Stimulated activated CD4-positive, alpha-beta T cell treated with anti-CD3 and anti-CD28 coated beads, Interleukin-4, amount 100 ng/mL, for 24 hours (primary cell): Measurements from ENCODE around the gene GLMP.
A peak's percentile ranks its signal among the peaks of the same experiment; 100 is the strongest.
"Not testable (repeated sequence)": the region's sequence is repeated elsewhere in the genome, so short reads cannot be mapped to it uniquely, and the experiment has no call there.

Experiments
- DNase-seq: peaks from one replicate; pipeline ENCODE4 v3.0.0-alpha.2; 2020

The GLMP gene, protein sequence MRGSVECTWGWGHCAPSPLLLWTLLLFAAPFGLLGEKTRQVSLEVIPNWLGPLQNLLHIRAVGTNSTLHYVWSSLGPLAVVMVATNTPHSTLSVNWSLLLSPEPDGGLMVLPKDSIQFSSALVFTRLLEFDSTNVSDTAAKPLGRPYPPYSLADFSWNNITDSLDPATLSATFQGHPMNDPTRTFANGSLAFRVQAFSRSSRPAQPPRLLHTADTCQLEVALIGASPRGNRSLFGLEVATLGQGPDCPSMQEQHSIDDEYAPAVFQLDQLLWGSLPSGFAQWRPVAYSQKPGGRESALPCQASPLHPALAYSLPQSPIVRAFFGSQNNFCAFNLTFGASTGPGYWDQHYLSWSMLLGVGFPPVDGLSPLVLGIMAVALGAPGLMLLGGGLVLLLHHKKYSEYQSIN

DNA sequence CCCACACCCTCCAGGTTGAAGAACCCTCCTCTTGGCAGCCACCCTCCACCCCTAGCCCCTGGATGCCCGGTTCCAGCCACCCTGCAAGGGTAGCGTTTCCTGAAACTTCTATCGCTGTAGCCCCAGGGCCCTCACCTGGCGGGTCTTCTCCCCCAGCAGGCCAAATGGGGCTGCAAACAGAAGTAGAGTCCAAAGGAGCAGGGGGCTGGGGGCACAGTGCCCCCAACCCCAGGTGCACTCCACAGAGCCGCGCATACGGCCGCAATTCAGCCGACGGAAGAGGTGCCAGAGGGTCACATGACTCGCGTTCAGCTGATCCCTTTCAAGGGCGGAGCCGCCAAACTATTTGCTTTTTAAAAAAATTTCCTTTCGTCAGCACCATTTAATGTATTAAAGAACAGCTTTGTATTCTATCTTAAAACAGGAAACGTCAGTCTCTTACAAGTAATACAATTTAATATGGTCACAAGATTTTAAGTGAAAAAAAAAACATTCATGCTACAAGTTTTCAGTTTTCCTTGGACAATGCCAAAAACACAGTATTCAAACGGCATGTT lies at the start of gene GLMP:
Gene GLMP (minus strand): TSS at position 289 of the 557 bp plus-strand sequence. CDS start 34 bp downstream, at position 255.
- DNase-seq = peak; percentile 62

DNA sequence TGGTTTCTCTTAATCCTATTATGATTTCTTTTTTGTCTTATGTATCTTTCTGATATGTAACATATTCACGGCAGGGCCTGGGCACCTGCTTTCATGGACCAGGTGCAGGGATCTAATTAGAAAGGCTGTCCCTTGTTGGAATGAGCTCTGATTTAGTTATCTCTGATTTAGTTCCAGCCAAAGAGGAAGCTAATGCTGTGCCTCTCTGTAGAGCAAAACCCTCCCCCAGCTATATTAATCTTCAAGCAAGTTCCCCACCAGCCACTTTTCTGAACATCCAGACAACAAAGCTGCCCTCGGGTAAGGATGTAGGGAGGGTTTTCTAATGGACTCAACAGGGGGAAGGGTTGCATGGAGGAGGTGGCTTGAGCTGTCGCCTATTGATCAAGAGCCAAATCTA lies 48.9 kb upstream of the GLMP start:
- DNase-seq = no peak

DNA sequence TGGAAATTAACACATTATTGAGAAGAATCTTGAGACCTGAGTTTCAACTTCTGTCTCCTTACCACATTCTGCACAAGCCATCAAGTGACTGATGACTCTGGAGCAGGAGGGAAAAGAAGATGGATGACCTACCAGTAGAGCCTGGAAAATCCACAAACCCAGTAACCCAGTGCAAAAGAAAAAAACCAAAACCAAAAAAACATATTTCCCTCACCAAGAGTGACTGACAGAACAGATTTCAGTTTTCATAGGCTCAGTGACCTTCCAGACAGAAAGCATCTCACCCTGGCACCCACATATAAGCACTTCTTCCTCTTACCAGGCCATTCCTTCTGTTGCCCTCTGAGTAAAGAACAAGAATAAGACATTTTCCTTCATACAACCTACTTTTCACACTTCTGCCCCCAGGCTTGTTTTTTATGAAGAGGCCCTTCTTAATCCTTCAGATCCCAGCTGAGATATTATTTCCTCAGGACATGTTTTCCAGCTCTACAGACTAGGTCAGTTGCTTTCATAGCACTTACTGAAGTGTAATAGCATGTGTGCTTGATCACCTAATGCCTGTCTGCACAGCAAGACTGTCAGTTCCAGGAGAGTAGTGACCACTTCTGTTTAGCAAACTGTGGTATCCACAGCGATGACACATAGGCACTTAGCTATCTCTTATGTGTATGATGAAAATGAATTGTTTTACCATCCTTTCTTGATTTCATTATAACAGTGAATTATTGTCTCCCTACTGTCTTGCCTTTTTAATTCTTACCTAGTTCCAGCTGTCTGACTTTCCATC lies 46.9 kb upstream of the GLMP start:
- no peak for DNase-seq

DNA sequence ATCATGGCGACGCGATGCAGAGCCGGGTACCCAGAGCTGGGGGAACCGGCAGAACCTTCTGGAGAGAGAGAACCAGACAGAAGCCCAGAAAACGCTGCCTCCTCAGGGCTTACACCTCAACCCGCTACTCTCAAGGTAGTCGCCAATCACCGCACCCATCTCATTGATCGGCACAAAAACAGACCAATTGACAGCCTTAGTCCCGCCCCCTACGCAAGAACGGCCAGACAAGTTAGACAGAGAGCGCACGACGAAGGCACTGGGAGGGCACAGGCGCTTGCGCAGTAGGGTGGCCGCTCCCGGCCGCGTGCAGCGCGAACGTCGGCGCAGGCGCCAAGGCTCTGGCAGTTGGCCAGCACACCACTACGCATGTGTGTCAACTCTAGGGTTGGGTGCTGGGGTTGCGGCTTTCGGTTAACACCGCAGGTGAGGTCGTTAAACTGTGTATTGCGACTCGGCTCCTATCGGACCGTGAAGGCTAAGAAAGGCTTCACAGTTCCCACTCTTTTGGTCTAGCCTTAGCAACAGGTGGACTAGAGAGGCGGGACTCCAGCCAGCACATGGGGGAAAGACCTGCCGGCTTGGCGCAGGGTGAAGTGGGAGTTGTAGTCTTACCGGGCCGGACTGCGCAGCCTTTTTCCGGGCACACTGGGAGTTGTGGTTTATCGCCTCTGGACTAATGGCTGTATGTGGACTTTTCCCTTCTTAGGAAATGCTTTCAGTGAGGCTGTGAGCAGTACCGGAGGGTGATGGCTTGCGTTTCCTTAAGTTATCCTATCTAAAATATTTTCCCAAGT lies 42.9 kb upstream of the GLMP start, which contains the start of the genes CCT3 and TSACC:
Gene CCT3 (minus strand): TSS at position 113 of the 797 bp plus-strand sequence. CDS start 108 bp downstream, at position 5.
Gene TSACC (plus strand): TSS at position 347 of the 797 bp plus-strand sequence. CDS start 1,232 bp downstream, outside the sequence.
- DNase-seq = peak; percentile 99

DNA sequence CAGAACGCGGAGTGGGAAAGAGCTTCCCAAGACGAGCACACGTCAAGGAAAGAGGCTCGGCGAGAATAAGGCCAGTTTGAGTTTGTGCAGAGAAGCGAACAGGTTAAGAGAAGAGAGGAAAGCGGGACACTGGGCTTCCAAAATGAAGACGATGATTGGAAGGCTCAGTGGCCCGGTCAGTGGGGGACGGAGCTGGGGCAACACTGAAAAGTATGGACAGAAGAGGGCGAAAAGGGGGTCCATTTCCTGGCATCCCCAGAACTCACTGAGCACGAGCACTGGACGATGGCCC lies 42.4 kb upstream of the GLMP start:
- DNase-seq = no peak

DNA sequence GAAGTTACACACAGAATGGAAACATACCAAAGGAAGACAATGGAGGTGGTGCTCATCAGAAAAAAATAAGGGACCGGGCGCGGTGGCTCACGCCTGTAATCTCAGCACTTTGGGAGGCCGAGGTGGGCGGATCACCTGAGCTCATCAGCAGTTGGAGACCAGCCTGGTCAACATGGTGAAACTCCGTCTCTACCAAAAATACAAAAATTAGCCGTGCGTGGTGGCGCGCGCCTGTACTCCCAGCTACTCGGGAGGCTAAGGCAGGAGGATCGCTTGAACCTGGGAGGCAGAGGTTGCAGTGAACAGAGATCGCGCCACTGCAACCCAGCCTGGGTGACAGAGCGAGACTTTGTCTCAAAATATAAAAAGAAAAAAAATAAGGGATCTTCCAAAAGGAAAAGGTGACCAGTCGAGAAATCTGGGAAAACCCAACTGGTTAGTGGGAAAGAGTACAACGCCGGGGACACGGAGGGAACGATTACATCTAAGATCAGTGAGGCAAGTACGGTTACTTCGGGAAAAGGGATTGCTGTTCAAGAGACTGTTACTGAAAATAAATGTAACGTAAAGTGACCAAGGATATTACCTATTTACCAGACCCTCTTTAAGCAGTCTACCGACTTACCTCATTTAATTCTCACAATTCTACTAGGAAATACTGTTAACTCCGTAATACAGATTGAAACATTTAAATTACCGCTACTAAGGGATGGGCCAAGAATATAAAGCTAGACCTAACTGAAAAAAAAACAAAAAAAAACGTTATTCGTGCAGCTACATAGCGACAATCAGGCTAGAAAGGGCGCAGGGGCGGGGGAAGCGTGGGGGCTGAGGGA lies 41.8 kb upstream of the GLMP start:
- no peak for DNase-seq

DNA sequence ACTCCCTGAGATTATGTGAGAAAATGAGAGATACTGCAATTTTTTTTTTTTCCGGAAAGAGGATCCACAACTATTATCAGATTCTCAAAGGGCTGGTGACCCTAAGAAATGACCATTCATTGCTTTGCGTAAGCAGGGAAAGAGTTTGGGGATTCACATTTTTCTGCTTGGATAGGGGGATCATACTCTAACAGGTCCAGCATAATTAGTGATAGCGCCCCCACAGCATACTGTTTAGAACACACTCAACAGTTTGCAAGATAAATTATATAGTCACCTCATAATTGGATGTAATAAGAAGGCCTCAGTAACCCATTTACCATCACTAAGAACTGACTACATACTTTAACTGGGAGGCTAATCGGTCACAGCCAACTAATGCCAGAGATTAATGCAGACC lies 40.8 kb upstream of the GLMP start:
- DNase-seq = no peak

DNA sequence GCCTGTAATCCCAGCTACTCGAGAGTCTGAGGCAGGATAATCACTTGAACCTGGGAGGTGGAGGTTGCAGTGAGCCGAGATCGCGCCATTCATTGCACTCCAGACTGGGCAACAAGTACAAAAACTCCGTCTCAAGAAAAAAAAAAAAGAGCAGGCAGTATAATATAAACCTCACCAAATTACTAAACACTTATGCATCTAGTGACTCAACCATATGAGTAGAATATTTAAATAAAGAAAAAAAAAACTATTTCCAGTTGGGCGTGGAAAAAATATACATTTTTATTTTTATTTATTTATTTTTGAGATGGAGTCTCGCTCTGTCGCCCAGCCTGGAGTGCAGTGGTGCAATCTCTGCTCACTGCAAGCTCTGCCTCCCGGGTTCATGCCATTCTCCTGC lies 27.7 kb upstream of the GLMP start:
- DNase-seq = not testable (repeated sequence)

DNA sequence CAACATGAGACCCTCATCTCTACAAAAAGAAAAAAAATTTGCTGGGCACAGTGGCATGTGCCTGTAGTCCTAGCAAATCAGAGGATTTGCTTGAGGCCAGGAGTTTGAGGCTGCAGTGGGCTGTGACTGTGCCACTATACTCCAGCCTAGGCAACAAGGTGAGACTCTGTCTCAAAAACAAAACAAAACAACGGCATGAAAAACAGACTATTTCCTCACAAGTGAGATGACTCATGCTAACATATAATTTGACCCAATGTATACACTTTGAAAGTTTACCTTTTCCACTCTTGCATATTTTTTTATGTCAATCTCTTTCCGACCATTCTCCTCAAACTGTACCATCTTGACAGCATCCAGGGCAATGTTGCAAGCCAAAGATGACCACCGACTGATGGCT lies 25.1 kb upstream of the GLMP start:
- no peak for DNase-seq

DNA sequence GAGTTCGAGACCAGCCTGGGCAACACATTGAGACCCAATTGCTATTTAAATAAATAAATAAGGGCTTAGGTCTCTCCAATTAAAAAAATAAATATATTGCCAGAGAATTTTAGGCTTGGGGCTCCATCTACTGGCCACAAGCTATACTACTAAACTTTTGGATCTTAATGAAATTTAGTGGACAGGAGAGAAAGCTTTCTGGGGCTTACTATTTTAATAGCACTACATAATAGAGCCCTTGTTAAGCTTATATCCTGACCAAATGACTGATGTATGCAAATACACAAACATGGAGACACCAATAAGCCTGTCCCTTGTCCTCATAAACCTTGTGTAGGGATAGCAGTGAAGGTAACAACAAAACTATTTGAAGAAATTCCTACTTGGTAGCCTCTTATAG lies 24.2 kb upstream of the GLMP start:
- DNase-seq = no peak

DNA sequence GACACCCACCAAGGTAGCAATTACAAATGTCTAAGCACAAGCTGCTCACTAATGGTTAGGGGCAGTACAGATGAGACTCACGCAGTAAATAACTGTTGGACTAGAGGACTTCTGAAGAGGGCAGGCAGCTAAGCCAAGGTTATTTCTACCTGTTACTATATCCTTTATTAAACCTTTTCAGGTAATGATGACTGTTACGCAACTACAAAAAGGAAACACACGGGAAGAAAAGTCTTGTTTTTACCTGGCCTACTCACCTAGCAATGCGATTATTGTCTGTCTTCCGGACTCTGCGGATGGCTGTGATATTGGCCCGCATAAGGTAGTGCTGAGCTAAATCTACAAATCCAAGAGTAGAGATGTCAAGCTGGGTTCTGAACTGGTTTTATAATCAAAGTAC lies 21.4 kb upstream of the GLMP start:
- DNase-seq = no peak

DNA sequence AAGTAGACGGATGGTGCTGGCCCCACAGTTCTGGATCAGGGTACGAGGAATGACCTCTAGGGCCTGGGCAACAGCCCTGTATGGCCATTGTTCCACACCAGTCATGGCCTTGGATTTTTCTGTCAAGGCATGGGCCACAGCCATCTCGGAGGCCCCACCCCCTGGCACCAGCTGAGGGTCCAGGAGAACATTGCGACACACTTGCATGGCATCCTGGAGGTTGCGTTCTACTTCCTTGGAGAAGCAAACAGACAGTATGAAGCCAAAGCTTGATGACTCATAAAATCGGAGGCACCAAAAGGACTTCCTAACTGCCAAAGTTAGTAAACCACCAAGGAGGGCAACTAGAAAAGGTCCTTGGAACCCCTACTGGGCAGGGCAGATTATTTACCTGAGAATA lies 15.5 kb upstream of the GLMP start:
- DNase-seq = no peak

DNA sequence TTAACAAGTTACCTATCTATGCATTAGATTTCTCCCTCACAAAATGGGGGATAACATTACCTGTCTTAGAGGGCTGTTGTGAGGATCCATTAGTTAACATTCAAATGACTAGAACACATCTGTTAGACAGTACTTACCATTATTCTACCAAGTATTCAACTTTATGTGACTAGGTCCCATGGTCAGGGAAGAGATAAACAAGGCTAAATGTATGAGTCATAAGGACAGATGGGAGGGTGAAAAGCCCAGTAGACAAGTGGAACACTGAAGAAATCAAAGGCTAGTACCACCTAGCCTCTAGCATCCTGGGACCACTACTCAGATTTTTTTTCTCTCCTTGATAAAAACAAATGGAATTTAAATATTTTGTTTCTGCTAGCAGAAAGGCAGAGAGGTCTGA lies 12.6 kb upstream of the GLMP start:
- no peak for DNase-seq

DNA sequence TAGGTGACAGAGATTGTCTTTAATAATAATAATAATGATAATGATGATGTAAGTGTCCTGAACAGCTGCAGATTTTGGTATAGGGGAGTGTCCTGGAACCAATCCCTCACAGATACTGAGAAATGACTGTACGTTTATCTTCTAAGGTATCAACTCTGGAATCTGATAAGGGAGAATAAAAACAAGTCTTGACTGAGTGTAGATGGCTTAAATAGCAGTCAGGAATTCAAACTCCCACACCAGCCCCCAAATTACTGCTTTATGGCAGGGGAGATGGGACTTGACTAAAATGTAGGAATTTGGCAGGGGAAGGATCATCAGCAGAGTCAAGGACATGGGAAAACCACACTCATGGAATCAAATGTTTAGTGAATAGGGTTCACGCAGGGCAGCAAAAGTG lies 9.7 kb upstream of the GLMP start:
- no peak for DNase-seq

DNA sequence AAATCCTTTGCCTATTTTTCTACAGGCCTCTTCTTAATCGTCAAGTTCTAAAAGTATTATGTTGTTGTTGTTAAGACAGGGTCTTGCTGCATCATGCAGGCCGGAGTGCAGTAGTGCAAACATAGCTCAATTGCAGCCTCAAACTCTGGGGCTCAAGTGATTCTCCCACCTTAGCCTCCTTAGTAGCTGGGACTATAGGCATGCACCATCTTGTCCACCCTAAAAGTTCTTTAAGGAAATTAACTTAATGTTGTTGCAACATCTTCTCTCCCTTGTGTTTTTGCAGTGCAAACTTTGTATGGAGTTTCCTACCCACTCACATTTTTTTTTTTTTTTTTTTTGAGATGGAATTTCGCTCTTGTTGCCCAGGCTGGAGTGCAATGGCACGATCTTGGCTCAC lies 7.8 kb upstream of the GLMP start:
- DNase-seq = no peak

DNA sequence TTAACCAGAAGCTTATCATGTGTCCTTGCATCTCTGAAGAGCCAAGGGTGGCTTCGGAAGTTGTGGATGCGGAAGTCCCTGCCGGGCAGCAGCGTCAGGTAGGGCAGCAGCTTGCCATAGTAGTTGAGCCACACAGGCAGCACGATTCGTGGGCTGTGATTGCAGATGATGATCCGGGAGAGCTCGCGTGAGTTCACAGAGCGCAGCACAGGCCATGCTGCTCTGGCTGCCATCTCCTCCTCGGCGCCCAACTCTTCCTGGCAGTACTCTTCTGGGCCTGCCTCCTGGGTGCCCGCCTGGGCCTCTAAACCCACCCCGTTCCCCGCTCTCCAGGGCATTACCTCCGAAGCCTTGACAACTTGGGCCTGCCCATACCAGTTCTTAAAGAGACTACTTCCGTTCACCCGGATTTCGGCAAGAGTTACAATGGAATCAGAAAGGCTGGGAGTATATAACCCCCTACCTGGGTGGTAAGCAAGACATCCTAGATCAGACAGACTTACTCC lies 3.4 kb upstream of the GLMP start, which contains the start of gene VHLL:
Gene VHLL (minus strand): TSS at position 456 of the 506 bp plus-strand sequence. CDS start 118 bp downstream, at position 338.
- DNase-seq = no peak

DNA sequence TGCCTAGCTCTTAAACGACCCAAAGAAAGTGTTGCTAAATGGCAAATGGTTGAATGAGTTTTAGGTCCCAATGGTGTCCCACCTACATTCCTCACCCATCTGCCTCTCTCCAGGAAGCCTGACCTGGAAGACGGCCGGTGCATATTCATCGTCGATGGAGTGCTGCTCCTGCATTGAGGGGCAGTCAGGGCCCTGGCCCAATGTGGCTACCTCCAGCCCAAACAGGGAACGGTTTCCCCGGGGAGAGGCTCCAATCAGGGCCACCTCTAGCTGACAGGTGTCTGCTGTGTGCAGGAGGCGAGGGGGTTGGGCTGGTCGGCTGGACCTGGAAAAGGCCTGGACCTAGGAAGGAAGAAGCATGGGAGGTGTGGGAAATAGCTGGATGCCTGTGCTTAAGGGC lies 1.6 kb downstream of the GLMP start:
- DNase-seq = no peak

DNA sequence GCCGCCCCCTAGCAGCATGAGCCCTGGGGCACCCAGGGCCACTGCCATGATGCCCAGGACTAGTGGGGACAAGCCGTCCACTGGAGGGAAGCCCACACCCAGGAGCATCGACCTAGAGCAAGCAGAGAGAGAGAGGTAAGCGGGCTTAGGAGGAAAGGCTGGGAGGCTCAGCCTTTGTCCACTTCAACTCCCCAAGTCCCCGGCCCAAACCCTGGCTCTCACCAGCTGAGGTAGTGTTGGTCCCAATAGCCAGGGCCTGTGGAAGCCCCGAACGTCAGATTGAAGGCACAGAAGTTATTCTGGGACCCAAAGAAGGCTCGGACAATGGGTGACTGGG lies 2.4 kb downstream of the GLMP start:
- DNase-seq = no peak

DNA sequence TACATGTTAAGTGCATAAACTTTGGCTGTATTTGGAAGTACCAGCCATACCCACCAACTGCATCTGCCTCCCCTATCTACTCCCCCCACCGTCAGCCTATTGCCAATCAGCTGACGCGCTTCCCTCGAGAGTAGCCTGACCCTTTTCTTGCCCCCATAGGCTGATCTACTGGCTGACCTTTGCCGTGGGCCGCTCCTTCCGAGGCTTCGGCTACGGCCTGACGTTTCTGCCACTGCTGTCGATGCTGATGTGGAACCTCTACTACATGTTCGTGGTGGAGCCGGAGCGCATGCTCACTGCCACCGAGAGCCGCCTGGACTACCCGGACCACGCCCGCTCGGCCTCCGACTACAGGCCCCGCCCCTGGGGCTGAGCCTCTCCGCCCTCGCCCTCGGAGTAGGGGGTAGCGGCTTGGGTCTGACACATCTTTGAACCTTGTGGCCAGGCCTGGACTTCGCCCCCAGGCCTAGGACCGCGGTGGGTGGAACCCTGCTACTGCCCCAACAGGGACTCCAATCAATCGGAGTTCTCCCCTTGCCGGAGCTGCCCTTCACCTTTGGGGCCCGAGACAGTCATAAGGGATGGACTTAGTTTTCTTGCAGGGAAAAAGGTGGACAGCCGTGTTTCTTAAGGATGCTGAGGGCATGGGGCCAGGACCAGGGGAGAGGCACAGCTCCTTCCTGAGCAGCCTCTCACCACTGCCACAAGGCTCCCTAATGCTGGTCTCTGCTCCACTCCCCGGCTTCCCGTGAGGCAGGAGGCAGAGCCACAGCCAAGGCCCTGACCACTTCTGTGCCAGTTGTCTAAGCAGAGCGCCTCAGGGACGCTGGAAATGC lies 4.0 kb downstream of the GLMP start:
- no peak for DNase-seq

DNA sequence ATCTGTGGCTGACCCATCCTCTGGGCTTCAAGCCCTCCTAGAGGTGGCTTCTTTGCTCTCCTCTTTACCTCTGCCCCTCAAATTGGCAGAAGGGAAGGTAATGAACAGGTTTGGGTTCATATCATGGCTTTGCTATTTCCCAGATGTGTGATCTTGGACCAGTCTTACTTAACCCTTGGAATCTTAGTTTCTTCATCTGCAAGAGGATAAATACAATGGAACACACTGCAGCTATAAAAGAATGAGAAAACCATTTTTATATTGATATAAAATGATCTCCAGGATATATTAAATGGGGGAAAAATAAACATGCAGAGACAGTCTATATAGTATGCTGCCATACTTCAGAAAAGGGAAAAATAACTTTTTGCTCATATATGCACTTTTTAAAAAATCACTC lies 5.6 kb downstream of the GLMP start:
- no peak for DNase-seq

DNA sequence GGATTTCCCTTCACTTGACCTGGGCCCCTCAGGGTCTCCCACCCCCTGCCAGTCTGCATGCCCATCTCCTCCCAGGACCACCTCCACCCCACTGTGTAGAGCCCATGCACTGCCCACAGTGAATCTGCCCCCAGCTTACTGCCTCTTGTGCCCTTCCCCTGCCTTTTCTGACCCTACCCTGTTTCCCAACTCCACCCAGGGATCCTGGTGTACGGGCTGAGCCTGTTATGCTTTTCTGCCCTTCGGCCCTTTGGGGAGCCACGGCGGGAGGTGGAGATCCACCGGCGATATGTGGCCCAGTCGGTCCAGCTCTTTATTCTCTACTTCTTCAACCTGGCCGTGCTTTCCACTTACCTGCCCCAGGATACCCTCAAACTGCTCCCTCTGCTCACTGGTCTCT lies 9.4 kb downstream of the GLMP start:
- DNase-seq = no peak
